ENCODE measurements around the gene AGRN.
A peak's percentile ranks its signal among the peaks of the same experiment; 100 is the strongest.
"Not testable (repeated sequence)": the region's sequence is repeated elsewhere in the genome, so short reads cannot be mapped to it uniquely, and the experiment has no call there.

Gene AGRN

DNA sequence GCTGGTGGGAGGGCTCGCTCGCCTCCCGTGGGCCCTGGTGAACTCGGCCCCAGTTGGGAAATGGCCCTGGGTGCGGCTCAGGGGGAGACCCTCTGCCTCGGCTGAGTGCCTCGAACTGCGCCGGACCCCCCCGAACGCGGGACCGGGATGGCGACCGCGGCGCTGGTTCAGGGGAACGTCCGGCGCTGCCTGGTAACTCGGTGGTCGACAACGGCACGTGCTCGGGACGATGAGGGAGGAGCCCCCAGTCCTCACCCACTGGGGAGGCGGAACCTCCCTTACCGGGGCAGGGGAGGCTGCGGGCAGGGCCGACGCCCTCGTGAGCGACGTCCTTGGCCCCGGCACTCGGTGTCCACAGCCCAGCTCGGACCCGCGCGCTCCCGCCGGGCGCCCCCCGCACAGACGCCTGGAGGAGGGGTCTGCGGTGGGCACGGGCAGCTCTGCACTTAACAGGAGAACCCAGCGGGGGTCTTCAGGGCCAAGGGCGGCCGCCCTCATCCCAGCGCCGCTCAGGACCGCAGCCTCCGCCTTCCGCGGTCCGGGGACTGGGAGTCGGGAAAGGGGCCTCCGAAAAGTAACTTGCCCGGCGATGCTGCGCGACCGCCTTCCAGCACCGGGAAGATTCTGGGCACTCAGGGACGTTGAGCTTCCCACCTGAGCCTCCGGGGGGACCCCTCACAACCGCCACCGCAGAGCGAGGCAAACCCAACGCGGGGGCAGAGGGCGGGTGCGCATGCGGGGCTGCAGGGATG lies 21.8 kb upstream of the AGRN start:
- in situ Hi-C loops (cut with HindIII; ENCODE audit: low pct_ligation_motif_present, low pct_unique_long_range_greater_than_20kb, low sequenced_read_pairs) = no loop called here
- no peak for DNase-seq

DNA sequence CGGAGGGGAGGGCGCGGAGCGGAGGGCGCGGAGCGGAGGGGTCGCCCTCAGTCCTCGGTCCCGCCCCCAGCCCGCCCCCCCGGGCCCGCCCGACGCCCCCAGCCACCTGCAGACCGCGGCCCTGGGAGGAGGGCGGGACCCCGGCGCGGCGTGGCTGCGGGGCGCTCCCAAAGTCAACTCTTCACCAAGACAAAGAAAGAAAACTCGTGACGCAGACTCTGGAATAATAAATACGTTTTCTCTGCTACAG lies 21.2 kb upstream of the AGRN start:
- DNase-seq = no peak
- in situ Hi-C loops (cut with HindIII; ENCODE audit: low pct_ligation_motif_present, low pct_unique_long_range_greater_than_20kb, low sequenced_read_pairs) = no loop called here

DNA sequence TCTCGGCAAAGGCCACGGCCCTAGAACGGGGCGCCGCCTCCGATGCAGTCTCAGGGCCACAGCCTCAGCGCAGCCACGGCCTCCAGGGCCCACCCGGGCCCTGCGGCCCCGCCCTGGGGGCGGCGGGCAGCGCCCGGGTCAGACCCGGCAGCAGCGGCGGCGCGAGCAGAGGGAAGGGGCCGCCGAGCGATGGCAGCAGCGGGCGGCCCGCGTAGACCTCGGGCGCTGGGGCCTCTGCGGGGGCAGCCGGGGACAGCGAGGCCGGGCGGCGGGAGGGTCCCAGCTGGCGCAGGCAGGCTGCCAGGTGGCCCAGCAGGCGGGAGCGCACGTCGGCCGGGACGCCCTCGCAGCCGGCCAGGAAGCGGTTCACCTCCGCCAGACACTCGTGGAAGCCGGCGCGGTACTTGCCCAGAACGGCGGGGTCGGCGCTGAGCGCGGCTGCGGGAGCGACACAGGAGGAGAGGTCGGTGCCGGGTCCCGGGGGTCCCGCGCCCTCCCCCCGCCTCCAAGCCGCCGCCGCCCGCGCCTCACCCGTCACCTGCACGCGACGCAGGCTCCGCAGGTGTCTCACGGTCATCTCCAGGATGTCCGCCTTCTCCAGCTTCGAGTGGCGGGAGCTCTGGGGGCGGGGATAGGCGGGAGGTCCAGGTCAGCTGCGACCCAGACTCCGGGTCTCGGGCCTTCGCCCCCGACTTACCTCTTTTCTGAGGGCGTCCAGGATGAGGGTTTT lies 20.8 kb upstream of the AGRN start:
- DNase-seq = peak; percentile 37
- in situ Hi-C loops (cut with HindIII; ENCODE audit: low pct_ligation_motif_present, low pct_unique_long_range_greater_than_20kb, low sequenced_read_pairs) = no loop called here

DNA sequence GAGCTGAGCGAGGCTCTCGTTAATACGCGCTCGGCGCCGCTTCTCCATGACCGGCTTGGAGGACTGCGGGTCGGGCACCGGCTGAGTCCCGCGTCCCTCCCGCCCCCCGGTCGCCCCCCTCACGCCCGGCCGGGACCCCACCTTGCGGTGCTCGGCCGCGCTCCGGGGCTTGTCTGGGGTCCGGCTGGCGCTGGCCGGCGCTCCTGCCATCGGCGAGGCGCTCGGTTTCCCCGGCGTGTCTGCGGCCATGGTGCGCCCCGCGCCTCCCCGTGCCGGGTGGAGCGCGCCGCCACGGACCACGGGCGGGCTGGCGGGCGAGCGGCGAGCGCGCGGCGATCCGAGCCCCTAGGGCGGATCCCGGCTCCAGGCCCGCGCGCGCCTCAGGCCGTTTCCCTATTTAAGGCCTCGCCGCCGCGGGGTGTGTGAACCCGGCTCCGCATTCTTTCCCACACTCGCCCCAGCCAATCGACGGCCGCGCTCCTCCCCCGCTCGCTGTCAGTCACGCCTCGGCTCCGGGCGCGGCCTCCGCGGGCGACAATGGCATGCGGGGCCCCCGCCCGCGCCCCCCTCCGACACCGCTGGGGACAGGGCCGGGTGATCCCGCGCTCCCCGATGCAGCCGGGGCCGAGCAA lies 20.1 kb upstream of the AGRN start, which contains the start of gene HES4:
Gene HES4, minus strand, starts transcription at position 373 of the 632 bp plus-strand sequence. Its CDS starts 124 bp downstream, at position 249.
- DNase-seq = peak; percentile 90
- in situ Hi-C loops (cut with HindIII; ENCODE audit: low pct_ligation_motif_present, low pct_unique_long_range_greater_than_20kb, low sequenced_read_pairs) = no loop called here

DNA sequence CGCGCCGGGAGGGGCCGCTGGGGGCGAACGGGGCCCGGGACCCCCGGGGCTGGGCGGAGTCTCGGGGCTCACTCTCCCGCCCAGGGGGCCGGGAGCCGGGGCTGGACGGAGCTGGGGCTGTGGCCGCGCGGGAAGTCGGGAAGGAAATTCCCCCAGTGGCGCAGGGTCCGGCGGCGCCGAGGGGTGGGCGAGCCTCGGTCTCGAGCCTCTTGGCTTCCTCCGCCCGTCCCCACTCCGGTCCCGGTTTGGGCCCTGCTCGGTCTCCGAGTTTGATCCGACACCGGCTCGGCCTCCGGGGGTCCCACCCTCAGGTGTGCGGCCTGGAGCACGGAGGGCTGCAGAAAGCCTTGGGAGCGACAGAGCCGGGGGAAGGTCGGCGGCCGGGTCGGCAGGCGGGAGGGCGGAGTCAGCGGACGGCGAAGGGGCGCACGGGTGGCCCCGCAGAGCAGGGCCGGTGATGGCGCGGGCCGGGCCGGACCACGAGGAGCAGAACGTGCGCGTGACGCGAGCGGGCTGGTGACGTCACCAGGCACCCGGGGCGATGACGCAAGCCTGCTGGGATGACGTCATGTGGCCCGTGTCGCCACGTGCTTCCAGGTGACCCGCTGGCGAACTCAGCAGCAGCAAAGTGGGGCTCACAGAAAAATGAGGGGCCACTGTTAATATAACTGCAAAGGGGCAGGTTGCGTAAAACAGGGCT lies 19.4 kb upstream of the AGRN start:
- DNase-seq = peak; percentile 84
- in situ Hi-C loops (cut with HindIII; ENCODE audit: low pct_ligation_motif_present, low pct_unique_long_range_greater_than_20kb, low sequenced_read_pairs) = no loop called here

DNA sequence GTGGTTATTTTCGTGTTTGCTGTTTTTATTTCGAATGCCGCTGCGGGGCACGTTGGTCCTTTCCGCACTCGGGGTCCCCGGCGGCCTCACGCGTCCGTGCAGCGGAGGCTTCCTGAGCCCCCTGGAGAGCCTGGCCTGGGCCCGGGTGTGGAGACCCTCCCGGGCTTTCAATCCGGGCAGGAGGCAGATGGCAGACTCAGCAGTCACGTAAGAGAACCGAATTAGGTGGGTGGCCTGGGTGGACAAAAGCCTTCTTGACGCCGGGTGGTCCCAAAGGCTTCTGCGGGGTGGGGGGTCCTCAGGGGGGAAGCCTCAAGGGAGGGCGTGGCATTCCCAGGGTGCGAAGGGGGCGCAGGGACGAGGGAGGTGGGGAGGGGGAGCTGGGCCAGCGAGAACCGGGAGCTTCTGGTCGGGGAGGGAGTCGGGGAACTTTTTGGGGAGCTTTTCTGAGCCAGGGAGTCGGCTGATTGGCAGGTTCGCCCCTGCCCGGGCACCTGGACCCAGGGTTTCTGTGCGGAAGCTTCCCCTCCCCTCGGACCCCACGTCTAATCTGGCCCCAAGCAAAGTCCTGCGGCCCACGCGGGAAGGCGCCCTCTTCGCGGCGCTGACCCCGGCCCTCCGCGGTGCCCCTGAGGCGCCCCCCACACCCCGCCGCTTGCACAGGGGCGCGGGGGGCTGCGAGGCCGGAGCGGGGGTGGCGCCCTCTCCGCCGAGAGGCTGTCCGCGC lies 18.7 kb upstream of the AGRN start:
- DNase-seq = peak; percentile 29
- in situ Hi-C loops (cut with HindIII; ENCODE audit: low pct_ligation_motif_present, low pct_unique_long_range_greater_than_20kb, low sequenced_read_pairs) = no loop called here

DNA sequence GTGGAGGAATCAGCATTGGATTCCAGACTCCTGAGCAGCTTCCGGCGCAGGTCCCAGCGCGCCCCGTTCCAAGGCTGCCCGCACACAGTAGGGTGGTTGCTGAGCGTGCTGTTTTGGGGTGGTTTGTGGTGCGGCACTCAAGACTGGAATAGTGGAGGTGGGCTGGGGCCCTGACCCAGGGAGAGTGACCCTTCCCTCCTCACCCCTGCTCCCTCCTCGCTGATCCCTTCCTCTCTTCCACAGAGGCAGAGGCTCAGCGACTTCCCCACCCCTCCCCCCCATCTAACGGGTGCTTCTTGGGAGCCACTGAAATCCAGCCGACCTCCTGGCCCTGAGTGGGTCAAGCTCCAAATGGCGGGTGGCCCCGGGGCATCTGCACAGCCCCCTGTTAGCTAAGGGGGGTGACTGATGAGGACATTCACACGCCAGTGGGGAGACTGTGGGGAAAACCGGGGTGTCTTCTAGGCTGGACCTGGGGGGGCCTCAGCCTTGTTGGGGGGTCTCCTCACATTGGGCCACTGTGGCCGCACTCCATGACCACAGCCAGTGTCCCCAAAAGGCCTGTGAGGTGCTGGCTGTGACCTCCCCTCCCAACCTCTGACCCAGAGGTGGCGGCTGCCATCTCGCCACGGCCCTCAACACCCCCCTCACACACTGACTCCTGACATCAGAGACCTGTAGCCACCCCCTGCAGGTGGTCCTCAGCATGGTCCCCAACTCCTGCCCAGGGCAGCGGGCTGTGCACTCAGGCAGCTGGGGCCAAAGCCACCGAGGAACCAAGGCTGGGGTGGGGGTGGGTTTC lies 16.1 kb upstream of the AGRN start:
- DNase-seq = no peak
- in situ Hi-C loops (cut with HindIII; ENCODE audit: low pct_ligation_motif_present, low pct_unique_long_range_greater_than_20kb, low sequenced_read_pairs) = no loop called here

DNA sequence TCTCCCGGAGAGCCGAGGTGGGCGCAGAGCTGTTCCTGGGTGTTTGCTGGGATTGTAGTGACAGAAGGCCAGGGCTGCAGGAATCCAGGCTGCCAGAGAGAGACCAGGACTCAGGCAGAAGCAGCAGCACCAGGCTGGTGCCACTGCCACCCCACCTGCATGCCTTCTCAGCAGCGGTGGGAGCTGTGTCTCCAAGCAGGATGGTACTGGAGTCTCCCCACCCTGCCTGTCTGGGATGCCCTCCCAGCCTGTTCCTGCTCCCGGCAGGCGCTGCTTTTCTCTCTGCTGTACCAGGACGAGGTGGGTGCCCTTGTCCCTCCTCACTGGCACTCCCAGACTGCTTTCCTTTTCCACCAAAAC lies 15.5 kb upstream of the AGRN start:
- in situ Hi-C loops (cut with HindIII; ENCODE audit: low pct_ligation_motif_present, low pct_unique_long_range_greater_than_20kb, low sequenced_read_pairs) = no loop called here
- DNase-seq = no peak

DNA sequence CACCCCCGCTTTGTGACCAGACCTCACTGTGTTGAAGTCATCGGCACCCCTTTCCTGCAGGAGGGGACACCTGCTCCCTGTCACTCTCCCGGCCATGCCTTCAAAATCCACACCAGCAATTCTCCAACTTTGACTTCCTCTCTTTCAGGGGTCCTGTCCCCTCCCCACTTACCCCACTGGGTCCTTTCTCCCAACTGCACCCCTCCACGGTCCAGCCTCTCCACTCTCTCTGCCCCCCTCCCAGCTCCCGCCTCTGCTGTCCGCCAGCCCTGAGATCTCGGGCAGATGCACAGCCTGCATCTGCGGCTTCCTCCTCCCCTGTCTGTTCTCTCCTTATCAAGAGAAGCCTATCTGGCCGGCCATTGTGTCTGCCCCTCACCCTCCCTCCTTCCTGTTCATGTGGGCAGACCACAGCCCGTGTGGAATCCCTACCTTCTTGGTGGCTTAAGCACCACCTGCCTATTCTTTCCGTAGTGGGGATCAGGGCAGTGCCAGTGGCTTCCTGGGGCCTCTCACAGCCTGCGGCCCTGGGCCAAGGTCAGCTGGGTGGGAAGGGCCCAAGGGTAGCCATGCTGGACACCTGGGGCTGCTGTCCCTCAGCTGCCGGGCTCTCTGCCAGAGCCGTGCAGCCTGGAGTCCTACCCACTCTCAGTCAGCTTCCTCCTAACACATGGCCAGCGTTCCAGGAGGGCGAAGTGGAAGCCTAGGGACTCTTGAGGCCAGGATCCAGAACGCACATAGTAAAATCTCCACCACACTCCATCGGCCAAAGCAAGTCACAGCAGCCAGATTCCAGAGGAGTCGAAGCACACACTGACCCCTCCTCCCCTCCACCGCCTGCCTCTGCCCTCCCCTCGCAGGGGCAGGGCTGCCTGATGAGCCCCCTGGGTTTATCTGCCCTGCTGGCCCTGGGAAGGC lies 14.9 kb upstream of the AGRN start:
- in situ Hi-C loops (cut with HindIII; ENCODE audit: low pct_ligation_motif_present, low pct_unique_long_range_greater_than_20kb, low sequenced_read_pairs) = no loop called here
- DNase-seq = no peak

DNA sequence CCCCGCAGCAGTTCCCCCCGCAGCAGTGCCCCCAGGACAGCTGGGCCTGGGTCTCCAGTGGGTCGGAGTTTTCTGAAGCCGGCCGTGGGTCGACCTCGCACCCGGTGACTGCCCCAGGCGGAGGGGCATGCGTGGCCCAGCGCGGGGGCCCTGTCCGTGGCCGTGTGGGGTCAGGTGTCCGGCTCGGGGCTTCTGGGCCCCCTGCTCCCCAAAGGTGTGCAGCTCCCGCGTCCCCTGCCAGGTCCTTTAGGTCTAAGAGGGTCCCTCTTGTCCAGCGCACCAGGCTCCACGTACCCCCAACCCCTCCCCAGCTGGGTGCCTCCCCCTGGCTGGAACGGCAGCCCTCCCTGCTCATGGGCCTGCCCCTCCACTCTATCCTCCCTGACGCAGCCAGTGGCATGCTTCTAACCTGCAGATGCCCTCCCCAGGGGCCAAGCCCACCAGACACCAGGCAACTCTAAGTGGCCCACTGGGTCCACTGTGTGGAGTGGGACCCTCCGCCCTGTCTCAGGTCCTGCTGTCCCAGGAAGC lies 14.1 kb upstream of the AGRN start:
- DNase-seq = no peak
- in situ Hi-C loops (cut with HindIII; ENCODE audit: low pct_ligation_motif_present, low pct_unique_long_range_greater_than_20kb, low sequenced_read_pairs) = no loop called here

DNA sequence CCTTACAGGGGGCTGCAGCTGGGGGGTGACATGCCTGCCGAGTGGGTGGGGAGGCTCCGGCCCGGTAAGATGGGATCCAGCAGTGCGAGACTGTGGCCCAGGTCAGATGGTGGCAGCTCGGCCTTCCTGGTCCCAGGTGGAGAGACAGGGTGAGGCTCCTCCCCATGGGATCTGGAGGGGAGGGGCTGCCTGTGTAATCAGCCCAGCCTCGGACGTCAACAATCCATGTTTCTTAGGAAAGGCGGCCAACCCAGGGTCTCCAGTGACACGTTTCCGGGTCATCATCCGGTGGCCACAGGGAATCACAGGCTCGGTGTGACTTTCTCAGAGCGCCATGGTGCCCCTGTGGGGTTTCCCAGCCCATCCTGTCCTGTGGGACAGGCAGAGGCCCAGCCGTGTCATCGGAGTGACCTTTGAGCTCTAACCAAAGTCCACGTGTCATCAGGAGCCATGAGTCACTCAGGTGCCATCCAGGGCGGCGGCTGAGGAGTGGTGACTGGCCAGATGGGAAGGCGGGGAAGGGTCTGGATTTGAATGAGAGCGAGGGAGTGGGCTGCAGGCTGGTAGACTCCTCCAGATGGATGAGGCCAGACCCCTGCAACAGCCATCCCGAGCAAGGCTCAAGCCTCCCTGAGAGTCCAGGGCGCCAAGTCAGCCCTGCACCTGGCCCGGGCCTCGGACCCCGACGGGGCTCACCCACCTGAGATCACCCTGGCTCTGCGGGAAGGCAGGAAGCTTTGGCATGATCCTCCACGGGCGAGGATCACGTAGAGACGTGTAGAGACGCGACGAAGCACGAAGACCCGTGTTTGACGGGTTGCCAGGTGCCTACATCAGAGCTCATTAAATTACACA lies 13.4 kb upstream of the AGRN start:
- DNase-seq = no peak
- in situ Hi-C loops (cut with HindIII; ENCODE audit: low pct_ligation_motif_present, low pct_unique_long_range_greater_than_20kb, low sequenced_read_pairs) = no loop called here

DNA sequence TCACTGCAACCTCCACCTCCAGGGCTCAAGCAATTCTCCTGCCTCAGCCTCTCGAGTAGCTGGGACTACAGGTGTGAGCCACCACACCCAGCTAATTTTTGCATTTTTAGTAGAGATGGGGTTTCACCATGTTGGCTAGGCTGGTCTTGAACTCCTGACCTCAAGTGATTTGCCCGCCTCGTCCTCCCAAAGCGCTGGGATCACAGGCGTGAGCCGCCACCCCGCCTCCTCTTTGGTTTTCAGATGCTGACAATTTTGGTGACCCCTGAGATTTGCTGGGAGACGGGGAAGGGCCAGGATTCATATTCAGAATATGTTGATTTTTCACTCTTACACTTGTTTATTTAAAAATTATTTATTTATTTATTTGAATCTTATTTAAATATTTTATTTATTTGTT lies 9.8 kb upstream of the AGRN start:
- DNase-seq; in situ Hi-C loops (cut with HindIII; ENCODE audit: low pct_ligation_motif_present, low pct_unique_long_range_greater_than_20kb, low sequenced_read_pairs): not testable (repeated sequence)

DNA sequence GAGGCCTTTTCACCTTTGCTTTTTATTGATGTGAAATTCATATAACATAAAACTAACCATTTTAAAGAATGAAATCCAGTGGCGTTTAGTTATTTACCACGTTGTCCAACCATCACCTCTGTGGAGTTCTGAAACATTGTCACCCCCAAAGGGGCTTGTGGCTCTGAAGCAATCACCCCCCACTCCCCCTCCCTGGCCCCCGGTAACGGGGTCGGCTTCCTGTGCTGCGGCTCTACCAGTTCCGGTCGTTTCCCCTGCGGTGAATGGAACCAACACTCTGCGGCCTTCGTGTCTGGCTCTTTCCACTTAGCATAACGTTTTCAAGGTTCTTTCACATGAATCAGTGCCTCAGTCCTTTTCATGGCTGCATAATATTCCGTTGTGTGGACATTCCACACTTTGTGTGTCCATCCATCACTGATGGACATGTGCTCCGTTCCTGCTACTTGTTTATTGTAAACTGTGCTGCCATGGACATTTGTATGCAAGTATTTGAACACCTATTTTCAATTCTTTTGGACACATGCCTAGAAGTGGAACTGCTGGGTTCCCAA lies 8.4 kb upstream of the AGRN start:
- in situ Hi-C loops (cut with HindIII; ENCODE audit: low pct_ligation_motif_present, low pct_unique_long_range_greater_than_20kb, low sequenced_read_pairs) = no loop called here
- DNase-seq = no peak

DNA sequence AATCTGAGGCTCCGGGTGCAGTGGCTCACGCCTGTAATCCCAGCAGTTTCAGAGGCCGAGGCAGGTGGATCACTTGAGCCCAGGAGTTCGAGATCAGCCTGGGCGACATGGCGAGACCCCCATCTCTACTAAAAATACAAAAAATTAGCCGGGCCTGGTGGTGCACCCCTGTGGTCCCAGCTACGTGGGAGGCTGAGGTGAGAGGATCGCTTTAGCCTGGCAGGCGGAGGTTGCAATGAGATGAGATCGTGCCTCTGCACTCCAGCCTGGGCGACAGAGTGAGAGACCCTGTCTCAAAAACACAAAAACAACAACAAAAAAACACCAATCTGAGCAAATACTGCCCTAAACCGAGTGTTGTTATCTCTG lies 7.2 kb upstream of the AGRN start:
- DNase-seq; in situ Hi-C loops (cut with HindIII; ENCODE audit: low pct_ligation_motif_present, low pct_unique_long_range_greater_than_20kb, low sequenced_read_pairs): not testable (repeated sequence)

DNA sequence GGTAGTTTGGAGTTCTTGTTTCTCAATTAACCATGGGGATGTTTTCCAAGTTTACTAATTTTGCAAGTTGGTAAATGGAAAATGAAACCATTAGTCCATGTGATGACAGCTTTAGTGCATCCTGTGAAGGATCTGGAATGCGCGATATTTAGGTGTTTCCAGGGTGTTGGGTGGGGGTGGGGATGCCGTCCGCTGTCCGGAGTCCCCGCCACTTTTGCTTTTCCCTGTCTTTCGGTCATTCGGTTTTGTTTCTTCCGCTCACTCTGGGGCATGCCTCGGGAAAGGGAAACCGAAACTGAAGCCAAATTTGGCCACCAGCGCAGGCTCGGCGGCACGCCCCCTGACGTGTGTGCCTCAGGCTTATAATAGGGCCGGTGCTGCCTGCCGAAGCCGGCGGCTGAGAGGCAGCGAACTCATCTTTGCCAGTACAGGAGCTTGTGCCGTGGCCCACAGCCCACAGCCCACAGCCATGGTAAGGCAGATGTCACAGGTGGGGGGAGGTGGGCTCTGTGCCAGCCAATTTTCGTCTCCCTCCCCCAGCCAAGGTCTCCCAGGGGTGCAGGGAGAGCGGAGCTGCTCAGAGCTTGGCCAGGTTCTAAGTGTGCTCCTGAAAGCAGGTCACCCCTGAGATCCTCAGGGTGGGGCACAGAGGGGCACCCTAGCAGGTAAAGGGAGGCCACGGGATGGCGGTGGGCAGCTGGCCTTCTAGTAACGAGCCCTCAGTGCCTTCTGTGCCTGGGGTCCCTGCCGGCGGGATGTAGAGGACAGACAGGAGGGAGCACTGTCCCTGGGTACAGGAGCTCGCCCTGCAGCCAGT lies 6.6 kb upstream of the AGRN start, which contains the start of gene ISG15:
Gene ISG15, plus strand, starts transcription at position 393 of the 817 bp plus-strand sequence. Its CDS starts 77 bp downstream, at position 470.
- peak; percentile 85 for DNase-seq
- in situ Hi-C loops (cut with HindIII; ENCODE audit: low pct_ligation_motif_present, low pct_unique_long_range_greater_than_20kb, low sequenced_read_pairs) = no loop called here
